HG03108 (cell line): Measurements from ENCODE around the gene SPTBN1.

ENCODE experiments used
- ATAC-seq: cut with Tn5 transposase; IDR thresholded peaks from one replicate; pipeline ENCODE4 v1.9.1; 2021; ENCODE audit warnings: moderate library complexity; ENCODE audit not compliant: unreplicated experiment

The SPTBN1 gene

DNA sequence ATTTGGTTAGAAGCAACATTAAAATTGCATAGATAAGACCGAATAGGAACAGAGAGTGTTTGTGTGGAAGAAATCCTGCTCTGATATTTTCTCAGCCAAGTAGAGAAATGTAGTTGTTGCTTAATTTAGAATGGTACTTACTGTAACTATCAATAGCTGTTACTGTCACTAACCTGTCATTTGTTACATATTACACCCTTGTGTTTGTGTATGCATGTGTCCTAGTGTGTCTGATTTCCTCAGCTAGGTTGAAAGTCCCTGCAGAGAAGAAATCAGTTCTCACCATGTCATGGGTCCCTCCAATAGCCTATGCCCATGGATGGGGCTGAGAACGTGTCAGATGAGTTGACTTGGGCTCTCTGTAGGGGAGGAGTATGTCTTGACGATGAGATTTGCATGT, 94.4 kb downstream of the SPTBN1 start:
- no peak for ATAC-seq

DNA sequence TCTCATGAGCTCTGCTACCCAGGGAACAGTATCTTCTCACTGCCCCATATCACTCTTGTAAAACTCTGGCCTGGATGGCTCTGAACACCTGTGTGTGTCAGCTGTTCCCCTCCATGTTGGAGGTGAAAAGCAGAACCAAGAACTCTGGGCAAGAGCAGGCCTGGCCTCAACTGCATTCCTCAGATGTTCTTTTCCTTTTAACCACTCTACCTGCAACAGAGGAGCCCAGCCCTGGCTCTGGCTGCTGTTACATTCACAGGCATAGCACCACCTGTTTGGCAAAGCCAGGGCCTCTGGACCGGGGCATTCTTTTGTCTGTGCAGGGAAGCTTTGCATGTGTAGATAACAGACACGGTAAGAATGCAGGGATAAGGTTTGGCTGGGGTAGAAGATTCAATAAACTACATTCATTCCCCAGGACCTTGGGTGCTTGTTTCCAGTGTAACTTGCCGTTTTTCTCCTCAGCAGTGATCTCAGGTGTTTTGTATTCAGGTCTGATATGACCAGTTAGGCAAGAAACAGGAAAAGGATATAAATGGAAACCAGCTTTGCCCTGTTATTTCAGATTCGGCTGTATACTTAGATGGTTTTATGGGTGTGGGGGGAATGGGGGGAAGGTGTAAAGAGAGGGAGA, 95.1 kb downstream of the SPTBN1 start:
- ATAC-seq, result peak; percentile 40

DNA sequence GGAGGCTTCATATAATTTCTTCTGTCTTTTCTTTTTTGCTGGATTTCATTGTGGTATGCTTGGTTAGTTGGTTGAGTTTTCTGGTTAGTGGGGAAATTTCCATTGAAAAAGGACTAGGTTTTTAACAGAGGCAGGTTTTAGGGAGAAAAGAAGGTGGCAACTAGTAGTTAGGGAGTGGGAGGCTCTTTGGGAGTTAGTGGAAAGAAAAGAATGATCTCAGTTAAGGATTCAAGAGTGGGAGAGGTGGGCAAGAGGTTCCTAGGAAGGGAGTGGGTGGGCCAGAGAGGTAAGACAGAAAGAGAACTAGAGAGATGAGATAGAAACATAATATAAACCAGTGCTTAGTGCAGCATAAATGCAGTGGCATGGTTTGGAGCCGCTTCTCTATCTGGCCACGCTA, 96.9 kb downstream of the SPTBN1 start:
- ATAC-seq, result no peak

DNA sequence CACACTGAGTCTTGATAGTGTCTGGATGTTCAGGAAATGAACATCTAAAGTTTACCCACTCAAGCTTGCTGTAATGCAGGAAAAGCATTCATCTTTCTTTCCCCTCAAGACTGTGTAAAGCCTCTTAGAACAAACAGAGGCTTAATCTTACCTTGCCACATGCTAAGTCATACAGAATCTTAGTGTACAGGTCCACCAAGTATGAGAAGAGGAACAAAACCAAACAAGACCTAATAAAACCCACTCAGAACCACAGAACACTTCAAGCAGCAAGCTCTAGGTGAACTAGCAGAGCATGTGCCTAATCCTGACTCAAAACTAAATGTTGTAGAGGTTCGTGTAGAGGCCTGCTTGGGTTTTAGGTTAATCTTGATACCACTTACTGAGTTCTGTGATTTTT, 97.6 kb downstream of the SPTBN1 start:
- ATAC-seq, result no peak

DNA sequence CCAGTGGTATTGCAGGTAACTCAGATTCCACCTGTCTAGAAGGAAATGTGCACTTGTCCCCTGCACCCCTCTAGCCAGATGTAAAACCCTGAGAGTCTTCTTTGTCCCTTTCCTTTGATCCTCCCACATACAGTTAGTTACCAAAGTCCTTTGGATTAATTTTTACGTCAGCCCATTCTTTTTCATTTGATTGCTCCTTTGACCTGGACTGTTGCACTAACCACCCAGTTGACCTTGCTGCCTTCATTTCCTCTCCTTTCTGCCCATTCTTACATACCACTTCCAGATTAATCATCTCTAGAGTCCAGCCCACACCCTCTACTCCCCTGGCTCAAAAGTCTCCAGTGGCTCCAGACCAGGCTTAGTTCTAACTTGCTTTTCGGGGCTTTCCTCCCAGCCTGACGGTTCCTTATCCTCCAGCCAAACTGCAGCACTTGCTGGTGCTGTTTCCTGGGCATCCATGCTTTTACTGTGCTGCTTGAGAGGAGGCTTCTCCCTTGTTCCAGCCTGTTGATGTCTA, 99.3 kb downstream of the SPTBN1 start:
- ATAC-seq, result no peak

DNA sequence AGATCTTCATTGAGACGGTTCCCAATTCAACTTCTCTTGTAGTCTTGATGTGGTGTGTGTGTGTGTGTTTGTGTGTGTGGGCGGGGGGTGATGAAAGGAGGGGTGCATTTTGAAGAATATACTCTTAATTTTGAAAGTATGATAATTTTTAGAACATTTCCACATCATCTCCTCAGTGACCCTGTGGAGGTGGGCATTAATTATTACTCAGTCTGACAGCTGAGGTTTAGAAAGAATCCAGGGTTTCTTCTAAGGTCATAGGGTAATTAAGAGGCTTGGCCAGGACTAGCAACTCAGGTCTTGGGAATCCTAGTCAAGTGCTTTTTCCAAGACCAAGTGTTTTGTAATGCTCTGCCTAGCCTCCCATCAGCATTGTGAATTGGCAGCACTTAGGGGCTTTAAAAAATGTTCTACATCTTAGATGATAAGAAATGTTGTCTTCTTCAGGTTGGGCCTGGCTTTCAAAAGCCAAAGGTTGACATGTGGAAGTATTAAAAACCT, 100.5 kb downstream of the SPTBN1 start:
- no peak for ATAC-seq

DNA sequence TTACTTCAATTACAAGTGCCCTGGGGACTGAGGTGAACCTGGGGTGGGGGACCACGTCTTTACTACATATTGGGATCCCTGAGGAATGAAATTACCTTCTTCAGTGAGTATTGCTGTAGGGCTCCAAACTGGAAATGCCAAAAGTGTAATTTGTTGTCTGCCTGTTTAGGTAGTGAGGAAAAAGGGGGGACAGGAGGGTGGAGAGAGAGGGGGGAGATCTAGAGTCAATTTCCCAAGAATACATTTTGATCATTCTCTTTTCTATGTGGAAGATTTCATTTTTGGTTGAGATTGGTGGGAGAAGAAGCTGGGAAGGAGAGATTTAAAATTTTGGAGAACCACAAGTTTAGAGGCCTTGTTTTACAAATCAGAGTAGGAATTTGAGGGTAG, 101.1 kb downstream of the SPTBN1 start:
- no peak for ATAC-seq

DNA sequence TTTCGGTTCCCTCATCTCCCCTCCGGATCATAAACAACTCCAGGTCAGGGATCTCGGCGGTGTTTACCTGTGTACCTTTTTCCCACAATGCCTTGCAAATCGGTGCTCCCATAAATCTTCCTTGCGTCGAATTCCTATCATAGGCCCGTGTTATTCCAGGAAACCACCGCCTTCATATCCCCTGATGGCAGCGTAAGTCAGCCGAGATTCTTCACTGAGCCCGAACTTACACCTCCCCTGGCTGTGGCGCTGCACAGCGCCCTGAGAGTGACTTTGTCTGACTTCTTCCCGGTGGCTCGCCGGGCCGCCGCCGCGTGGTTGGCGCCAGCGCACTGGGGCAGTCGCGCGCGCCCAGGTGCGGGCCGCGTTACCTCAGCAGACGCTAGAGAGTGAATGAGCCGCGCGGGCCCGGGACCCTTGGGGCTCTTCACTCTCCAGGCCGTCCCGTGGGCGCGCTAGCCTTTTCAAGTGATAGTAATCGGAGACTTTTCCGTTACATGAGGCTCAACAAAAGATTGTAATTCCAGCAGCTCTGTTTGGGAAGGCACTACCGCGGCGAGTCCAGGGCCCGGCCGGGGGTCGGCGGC, 101.6 kb downstream of the SPTBN1 start:
- ATAC-seq, result peak; percentile 39

DNA sequence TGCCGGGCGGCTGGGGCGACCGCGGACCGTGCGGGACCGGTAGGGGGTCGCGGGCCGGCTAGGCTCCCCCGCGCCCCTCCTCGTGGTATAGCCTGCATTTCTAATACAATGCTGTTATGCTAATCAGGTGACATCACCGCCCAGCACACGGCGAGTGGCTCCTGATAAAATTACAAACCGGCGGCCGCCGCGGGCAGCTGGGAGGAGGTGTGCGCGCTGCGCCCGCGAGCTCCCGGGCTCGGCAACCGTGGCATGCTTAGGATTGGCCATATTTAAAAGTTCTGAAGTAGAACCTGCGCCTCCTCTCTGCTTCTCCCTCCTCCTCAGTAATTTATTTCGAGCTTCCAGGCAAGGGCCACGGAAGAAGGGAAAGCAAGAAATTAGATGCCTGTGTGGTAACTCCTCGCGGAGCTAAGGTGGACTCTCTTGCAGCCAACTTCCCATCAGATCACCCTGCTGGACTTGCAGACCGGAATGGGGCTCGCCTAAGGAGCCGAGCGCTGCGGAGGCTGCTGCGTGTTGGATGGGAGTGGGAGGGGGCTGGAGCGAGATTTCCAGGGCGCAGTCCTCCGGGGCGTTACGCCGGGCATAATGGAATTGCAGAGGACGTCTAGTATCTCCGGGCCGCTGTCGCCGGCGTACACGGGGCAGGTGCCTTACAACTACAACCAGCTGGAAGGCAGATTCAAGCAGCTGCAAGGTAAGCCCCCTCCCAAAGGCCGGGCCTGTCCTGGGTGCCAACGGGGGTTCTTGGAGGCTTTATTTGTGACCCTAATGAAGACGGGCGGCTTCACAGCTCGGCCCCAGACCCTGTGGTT, 102.3 kb downstream of the SPTBN1 start:
- peak; percentile 38 for ATAC-seq

DNA sequence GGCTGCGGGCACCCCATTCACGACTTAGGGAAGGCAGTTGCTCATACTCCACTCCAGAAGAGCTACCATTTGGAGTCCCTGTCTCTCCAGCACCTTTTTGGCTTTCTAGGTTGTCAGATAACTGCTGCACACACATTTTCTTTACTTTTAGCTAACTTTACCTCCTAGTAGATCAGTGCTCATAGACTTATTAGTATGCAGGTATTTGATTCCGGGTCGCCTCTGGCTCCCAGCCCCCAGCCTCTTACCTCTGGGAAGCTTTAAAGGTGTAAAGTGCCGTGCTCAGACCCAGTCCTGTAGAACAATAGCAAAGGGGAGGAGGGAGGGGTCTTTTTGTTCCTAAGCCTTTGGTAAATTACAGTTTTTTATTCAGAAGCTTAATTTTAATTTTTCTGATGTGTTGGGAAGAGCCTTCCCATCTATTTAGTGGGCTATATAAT, 102.9 kb downstream of the SPTBN1 start:
- ATAC-seq, result no peak

DNA sequence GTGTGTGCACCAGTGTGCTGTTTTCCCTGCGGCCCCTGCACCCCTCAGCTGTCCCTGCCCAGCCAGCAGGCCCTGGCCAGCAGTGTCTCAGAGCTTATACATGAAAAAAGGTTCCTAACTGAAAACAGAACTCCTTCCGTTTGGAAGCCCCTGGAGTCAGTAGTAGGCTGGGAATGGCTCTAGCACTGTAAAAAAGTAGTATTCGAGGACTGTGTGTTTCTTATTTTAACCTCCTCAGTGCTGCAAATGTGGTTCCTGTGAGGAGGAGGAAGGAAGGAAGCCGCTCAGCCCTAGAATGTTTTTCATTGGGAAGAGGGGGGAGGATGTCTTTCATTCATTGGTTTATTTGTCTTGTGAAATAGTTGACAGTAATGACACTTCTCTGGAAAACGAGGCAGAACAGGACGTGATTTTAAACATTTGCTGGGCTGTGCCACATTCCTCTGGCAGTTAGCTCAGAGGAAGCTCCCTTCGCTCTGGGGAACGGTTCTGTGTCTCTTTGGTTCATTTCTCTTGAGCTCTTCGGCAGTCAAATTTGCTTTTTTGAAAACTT, 103.5 kb downstream of the SPTBN1 start:
- ATAC-seq, result no peak

DNA sequence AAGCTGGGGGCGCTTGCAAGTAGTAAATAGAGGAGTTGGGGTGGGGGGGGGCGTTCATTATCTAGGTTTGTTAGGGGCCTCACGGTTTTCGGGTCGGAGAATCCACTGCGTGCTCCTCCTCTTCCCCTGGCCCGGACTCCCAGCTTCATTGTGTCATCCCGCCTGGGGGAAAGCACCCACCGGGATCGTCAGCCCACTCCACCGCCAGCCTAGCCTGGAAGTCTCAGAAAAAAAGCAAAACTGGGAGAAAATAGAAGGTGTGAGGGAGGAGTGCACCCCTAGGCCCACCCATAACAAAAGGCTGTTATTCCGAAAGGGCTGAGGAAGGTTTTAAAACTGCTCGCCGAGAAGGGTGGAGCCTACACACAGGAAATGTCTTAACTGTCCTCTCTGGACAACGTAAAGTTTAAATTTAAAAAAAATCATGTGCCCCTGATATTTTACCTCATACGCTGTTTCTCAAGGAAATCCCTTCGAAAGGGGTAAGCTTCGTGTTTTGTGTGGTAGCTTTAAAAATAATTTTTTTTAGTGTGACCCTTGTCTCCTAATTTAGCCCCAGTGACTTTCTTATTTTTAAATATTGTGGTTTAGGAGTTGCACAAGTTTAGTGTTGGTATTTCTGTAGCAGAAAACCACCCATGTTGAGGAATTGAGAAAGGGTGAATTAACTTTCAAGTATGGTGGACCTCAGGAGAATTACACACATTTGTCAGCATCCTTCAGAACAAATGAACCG, 104.2 kb downstream of the SPTBN1 start:
- peak; percentile 34 for ATAC-seq

DNA sequence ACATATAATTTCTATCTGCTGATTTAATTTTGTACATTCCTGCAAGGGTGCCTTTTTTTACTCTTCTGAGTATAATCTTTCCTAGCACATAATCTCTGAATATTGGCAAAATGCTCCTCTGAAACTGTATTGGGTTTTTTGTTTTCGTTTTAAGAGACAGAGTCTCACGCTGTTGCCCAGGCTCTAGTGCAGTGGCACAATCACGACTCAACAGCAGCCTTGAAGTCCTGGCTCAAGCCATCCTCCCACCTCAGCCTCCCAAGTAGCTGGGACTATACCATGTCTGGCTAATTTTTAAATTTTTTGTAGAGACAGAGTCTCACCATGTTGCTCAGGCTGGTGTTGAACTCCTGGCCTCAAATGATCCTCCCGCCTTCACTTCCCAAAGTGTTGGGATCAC, 104.9 kb downstream of the SPTBN1 start:
- no peak for ATAC-seq

DNA sequence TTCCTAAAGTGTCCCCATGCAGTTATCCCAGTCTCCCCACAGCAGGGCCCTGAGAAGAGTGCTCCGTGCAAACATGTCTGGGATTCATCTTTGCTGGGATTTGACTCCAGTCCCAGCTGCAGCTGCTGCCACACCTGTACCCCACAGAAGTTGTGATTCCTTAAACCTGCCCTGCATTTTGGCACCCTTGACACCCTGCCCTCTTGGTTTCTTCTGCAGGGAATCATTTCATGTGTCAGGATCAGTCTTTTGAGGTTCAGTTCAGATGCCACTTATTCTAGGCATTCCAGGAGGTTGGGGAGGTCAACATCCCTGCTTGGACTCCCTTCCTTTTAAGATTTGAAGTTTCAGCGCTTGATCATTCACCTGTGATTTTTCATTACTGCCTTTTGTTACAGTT, 108.3 kb downstream of the SPTBN1 start:
- no peak for ATAC-seq

DNA sequence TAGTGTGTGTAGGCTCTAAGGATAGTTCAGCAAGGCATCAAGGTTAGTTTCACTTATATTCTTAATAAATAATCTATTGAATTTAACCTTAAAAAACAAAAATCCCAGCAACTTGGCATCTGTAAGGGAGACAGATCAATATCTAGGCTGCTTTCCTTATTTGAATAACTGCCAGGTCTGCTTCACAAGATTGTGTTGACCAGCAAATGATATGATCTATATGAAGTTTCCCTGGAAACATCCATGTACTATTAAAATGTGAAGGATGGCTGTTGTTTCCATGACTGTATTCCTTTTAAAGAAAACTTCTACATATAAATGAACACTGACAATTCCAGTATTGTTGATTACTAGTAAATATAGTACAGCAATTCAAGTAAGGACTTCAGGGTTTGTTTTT, 109.4 kb downstream of the SPTBN1 start:
- no peak for ATAC-seq

DNA sequence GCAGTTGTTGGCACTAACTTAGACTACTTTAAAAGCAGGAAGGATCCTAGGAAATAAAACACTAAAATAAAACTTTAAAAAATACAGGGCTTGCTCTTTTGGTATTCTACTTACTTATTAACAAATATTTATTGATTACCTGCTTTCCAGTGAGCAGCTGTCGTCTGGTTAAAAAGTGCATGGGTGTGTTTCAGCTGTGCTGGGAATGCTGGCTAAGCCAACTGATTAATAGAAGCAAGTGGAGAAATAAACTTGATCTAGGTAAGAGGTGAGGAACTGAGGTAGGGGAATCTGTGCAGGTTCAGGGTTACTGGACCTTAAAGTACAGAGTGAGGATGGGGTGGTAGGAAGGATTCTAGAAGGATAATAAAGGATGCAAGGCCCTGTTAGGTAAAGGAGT, 110.8 kb downstream of the SPTBN1 start:
- ATAC-seq, result no peak

DNA sequence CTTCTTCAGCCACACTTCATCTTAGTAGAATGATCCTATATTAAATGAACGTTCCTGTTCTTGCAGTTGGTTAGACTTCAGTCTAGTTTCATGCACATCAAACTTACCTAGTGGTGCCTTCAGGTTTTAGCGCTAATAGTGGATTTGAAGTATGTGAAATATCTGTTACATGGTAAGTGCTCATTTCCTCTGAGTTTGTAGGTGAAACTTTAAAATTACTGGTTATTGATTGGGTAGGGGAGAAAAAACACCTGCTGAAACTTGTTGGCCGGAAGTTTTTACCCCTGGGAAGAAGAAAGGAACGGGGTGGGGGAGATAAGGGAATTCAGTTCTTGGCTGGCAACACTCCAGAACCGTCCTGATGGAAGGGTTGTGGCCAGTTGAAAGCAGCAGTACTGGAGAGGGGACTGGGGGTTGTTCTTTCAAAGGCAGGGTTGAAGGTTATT, 112.8 kb downstream of the SPTBN1 start:
- ATAC-seq, result peak; percentile 27

DNA sequence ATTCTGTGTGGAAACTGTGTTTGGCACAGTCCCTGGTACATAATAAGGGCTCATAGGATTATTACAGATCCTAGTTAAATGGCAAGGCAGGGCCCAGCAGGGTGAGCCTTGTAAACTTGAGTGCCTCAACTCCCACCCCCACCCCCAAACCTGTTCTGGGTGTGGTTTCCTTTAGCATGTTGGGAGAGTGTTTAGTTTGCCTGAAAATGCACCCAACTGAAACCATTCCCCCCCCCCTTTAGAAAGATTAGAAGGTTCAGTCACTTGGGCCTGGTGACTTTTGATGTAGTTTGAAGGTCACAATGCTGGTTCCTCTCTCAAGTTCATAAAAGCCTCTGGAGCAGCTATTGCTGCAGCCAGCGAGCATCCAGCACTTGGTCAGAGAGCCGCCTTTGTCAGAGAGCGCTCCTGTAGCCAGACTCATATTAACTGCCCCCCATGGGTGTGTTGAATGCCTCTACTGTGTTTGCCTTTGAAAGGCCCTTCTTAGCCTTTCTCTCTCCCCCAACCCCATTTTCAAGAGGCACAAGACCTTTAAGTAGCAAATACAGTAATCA, 113.7 kb downstream of the SPTBN1 start:
- ATAC-seq, result peak; percentile 16

DNA sequence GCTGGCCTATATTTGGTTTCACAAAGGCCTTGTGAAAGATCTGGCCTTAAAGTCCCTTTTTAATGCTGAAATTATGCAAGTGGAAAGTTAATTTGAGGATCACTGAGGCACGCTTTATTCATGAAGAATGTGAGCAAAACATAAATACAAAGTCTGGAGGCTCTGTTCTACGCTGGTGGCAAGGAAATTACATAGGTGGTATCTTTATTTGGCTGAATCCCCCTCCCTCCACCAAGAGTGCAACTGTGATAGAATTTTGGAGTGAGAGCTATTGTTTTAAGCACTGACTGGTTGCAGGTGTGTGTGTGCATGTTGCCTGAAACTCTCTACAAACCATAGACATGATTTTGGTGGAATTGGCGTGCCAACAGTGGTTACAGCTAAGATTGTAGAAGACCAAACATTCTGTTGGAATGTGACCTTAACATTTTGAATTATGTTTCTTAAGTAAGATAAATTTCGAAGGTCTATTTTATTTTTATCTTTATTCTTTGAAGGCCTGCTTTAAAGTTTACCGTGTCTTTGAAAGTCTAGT, 114.3 kb downstream of the SPTBN1 start:
- no peak for ATAC-seq
